ENCODE measurements around the gene LAMA2.

GRCh38 chr6:129486327-129486726 is 603.4 kb downstream of the LAMA2 start:
- TF ChIP-seq EZH2 (IDR thresholded peaks at IDR 0.05; ENCODE audit: low read length, missing control alignments) = no peak
- TF ChIP-seq, protein P1, sequence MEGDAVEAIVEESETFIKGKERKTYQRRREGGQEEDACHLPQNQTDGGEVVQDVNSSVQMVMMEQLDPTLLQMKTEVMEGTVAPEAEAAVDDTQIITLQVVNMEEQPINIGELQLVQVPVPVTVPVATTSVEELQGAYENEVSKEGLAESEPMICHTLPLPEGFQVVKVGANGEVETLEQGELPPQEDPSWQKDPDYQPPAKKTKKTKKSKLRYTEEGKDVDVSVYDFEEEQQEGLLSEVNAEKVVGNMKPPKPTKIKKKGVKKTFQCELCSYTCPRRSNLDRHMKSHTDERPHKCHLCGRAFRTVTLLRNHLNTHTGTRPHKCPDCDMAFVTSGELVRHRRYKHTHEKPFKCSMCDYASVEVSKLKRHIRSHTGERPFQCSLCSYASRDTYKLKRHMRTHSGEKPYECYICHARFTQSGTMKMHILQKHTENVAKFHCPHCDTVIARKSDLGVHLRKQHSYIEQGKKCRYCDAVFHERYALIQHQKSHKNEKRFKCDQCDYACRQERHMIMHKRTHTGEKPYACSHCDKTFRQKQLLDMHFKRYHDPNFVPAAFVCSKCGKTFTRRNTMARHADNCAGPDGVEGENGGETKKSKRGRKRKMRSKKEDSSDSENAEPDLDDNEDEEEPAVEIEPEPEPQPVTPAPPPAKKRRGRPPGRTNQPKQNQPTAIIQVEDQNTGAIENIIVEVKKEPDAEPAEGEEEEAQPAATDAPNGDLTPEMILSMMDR (conservative IDR thresholded peaks at IDR 0.05 in 1 of 2, IDR thresholded peaks at IDR 0.05 in 1 of 2; ENCODE audit: low read depth in 1 of 2, low read length in 2 of 2) = no peak

Data from fibroblast of lung (primary cell).